OCI-LY1 (cell line): Measurements from ENCODE around the gene OR6B1.

ENCODE experiments used
- EZH2 ChIP-seq: fragments of 200-600 bp; sonication (generic), shearing (Covaris generic); IDR thresholded peaks from 2 replicates; pipeline ENCODE4 v1.8.0; 2017; ENCODE audit warnings: borderline replicate concordance, mixed run types, mild to moderate bottlenecking, antibody characterized with exemption, low read length, moderate library complexity, mixed read lengths
- TF ChIP-seq, protein P1 (sequence below): fragments of 200-600 bp; sonication (generic), shearing (Covaris generic); IDR thresholded peaks from 2 replicates; pipeline ENCODE4 v1.5.1; 2017; ENCODE audit warnings: mild to moderate bottlenecking, antibody characterized with exemption, low read length, moderate library complexity, mixed read lengths

DNA sequence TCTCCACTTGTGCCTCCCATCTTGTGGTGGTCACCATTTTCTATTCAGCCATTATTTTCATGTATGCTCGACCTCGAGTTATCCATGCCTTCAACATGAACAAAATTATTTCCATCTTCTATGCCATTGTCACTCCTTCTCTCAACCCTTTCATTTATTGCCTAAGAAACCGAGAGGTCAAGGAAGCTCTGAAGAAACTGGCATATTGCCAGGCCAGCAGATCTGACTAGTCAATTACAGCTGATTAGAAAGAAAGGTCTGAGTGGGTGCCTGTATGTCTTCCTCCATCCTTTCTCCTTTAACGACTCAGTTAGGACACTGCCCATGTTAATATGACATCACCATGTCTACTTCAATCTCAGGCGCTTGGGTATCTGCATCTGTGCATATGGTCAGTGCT lies 4.6 kb downstream of the OR6B1 start:
- TF ChIP-seq, protein P1, sequence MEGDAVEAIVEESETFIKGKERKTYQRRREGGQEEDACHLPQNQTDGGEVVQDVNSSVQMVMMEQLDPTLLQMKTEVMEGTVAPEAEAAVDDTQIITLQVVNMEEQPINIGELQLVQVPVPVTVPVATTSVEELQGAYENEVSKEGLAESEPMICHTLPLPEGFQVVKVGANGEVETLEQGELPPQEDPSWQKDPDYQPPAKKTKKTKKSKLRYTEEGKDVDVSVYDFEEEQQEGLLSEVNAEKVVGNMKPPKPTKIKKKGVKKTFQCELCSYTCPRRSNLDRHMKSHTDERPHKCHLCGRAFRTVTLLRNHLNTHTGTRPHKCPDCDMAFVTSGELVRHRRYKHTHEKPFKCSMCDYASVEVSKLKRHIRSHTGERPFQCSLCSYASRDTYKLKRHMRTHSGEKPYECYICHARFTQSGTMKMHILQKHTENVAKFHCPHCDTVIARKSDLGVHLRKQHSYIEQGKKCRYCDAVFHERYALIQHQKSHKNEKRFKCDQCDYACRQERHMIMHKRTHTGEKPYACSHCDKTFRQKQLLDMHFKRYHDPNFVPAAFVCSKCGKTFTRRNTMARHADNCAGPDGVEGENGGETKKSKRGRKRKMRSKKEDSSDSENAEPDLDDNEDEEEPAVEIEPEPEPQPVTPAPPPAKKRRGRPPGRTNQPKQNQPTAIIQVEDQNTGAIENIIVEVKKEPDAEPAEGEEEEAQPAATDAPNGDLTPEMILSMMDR = no peak
- TF ChIP-seq EZH2 = no peak
